Stimulated activated naive CD8-positive, alpha-beta T cell treated with anti-CD3 and anti-CD28 coated beads, Interleukin-15, Interleukin-2, amounts not matched to agents 100 U/mL and 50 U/mL, for 24 hours (primary cell): ENCODE results near the gene DOCK4.

Source experiments
- ATAC-seq: fragments of 150-1000 bp; cut with Tn5 transposase; one replicate; pipeline ENCODE4 v1.10.0; 2021
- DNase-seq: peaks from one replicate; pipeline ENCODE4 v3.0.0; 2021

The DOCK4 gene

DNA sequence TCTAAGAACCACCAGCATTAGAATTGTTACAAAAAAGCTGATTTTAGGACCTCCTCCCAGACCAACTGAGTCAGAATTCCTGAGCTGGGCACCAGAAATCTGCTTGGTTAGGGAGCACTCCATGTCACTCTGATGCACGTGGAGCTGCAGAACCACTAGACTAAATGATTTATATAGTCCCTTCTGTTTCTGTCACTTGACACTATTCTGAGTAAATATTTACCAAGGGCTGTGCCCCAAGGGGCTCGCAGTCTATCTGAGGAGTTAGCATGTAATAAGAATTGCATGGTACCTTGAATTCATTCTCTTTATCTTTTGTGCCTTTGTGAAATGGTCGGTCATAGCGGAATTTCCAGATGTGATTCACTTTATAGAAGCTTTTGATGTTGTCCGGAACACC, 447.9 kb downstream of the DOCK4 start:
- DNase-seq, result no peak
- no peak for ATAC-seq

DNA sequence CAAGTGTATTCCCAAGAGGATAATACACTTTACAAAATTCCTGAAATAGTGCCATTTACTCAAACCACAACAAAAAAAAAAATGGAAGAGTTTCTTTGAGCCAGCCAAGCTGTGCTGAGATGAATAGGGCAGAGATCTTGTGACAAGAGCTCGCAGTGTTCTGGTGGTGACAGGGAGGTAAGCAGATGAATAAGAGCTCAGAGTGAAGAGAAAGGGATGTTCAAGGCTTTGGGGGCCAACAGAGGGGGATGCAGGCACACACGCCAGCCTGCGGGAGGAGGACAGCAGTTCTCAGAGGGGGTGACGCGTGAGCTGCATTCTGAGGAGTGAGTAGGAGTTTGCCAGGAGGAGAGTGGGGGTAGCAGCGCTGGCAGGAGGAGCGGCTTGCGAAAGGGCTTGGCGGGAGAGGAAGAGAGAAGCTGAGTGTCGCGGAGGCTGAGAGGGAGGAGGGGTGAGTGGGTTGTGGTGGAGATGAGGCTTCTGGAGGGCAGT, 449.5 kb downstream of the DOCK4 start:
- DNase-seq (no peak), ATAC-seq (no peak)

DNA sequence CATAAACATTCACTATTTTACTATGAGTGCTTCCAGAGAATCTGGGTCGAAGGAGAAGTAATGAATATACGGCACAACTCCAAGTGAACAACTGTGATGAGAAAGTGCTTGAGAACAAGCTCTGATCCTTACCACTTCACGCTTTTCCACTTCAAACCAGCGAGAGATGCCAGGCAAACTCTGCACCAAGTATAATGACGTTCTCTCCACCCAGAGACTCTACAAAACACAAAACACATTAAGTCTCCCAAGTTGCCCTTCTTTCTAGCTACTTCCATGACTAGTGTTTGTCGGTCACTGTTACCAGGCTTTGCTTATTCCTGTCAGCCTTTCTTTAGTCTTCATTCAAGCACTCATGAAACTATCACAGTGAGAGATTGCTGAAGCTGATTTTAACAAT, 450.8 kb downstream of the DOCK4 start:
- ATAC-seq (no peak), DNase-seq (no peak)

DNA sequence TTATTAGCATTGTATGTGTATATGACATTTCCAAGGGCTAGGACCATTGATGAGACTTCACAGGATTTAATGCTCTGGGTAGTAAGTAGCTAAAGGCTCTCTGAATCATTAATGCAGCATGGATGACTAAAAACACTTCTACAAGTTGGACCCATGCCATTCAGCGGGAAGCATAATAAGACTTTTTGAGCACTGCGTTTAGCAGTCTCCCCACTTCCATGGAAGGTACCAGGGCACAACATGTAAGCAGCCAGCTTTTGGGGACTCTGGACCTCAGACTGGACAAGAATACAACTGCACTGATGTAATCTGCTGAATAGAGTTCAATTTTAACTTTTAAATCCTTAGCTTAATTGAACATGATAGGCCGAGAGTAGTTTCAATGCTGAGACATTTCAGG, 452.2 kb downstream of the DOCK4 start:
- DNase-seq, result no peak
- ATAC-seq, result no peak

DNA sequence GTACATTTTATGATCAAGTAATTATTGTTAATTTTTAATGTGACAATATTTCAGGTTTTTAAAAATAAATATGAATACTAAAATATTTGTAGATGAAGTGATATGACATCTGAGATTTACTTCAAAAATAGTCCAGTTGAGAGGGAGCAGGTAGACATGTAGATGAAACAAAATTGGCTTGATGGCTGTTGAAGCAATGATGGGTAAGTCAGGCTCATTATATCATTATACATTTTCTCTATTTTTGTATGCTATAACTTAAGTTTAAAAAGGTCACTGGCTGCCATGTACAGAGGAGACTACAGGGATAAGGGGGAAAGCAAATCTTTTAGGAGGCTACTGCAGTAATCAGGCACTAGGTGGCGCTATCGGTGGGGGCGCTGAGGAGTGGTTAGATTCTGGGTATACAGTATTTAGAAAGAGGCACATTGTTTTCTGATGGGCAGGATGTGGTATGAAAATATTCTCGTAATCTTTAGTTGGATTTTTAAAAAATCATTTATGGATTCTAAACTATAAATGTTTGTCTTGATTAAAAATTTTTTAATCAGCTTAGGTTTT, 454.1 kb downstream of the DOCK4 start:
- peak; percentile 71 for DNase-seq
- ATAC-seq, result peak; percentile 61

DNA sequence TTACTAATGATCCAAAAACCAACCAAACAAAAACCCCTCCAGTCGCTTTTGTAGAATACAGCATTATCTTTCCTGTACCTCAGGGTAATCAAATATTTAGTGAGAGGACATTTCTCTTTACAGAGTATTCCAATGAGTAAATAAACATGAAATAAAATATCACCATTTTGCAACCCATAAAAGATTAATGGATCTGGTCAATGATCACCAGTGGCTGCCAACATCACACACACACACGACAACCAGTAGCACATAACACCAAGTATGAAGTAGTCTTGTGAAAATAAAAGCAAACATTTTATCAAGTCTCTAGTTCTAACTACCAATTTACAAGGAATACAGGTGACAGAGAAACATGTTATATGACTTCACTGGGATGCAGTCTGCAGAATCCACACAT, 455.3 kb downstream of the DOCK4 start:
- no peak for ATAC-seq
- no peak for DNase-seq

DNA sequence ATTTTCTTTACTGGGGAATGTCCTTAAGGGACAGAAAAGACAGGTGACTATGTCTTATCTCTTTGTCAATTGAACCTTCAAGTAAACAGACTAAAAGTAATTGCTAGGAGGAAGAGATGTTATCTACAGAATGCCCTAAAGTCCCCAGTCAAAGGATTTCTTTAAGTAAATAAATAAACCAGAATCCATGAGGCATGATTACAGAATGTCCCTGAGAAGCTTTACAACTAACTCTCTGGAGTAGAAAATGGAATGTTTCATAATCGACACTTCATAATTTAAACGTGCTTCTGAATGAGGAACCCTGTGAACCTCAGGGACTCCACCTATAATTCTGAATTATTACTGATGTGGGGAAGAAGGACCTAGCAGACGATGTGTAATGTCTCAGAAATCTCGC, 456.0 kb downstream of the DOCK4 start:
- DNase-seq (no peak), ATAC-seq (no peak)

DNA sequence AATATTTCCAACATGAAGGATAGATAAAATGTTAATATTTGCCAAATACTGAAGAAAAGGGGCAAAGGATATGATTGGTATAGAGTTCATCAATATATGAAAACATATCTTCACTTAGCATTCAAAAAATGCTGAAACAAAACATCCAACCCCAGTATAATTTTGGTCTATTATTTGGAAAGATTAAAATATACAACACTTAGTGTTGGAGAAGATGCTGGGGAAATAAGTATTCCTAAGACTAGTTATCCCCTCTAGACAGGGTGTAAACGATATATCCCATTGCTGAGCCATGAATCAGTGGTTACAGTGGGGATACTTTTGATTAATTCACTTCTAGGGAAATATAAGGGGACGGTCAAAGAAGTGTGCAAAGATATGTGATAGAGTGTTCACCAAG, 456.6 kb downstream of the DOCK4 start:
- DNase-seq, result no peak
- ATAC-seq, result no peak

DNA sequence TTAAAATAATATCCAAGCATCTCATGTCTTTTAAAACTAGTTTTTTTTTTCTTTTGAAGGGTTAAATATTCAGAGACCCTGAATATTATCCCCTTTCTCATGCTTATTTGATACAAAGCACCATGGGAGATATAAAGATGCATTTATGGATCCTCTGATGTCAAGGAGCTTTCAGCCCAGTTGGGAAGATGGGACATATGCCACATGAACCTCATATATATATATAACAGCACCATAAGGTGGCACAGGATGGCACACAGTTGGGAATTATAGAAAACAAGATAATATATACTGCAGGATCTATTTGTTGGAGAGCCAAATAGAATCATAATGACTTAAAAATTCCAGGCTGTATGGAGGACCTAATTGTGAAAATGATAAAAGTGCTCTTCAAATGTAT, 458.5 kb downstream of the DOCK4 start:
- ATAC-seq (no peak), DNase-seq (no peak)

DNA sequence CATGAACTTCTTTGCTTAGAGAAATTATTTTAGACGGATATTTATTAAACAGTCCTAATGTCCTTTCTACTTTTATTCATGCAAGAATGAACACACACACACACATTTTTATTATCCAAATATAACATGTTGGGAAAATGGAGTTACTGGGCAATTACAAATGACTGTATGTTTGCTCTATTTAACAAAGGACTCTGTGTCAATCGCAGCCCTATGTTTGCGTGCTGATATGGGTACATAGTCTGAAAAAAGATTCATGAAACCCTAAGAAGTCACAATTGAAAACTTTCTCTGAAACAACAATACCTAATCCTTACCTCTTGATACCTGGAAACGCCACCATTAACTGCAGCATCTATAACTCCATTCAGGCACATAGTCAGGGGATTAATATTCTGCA, 459.2 kb downstream of the DOCK4 start:
- no peak for DNase-seq
- ATAC-seq, result no peak

DNA sequence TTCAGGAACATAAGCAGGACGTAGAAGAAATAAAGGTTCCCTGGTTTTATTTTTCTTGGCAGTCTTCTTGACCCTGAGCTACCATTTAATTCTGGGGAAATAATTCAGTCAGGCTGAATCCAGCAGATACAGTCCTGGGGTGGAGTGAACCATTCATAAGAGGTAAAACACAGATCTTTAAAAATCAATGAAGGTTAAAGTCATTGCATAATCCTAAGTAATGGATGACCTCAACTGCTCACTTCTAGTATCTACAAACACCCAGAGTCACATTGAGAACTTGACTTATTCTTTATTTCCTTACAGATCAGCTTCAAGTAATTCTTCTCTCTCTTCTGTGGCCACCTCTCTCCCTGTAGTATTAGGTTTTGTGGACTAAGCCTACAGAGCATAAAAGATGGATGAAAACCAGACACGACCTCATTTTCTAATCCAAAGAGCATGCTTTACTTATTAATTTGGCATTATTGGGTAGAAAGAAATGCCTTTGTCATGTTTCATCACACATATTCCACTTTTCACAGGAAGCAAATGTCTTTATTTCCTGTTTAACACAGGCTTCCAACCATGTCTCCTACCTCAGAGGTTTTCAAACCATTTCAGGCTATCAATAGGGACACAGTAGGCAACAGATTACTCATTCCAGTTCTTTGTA, 461.6 kb downstream of the DOCK4 start:
- ATAC-seq (no peak), DNase-seq (no peak)

DNA sequence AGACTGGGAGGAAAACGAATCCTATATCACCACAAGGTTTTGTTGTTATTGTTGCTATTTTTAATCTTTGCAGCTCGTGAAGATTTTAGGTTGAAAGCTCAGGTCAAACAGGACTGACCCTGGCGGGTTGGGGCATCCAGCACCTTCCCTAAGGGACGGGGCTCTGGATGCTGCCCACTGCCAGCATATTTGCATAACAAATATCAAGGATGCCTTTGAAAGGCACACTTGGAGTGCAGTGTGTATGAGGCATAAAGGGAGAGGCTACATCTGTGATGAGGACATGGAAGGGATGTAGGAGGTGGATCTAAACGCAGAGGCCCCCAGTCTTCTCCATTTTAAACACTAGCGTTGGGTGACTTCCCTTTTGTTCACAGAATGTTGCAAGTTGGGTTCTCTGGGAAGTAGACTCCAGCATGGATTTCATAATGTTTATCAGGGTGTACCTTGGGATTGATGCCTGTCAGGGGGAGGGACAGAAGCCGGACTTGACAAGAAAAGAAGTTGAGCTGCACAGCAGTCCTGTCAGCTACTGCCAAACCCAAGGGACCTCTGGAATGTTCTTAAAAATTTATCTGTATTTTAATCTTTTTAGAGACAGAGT, 462.9 kb downstream of the DOCK4 start:
- ATAC-seq (no peak), DNase-seq (no peak)

DNA sequence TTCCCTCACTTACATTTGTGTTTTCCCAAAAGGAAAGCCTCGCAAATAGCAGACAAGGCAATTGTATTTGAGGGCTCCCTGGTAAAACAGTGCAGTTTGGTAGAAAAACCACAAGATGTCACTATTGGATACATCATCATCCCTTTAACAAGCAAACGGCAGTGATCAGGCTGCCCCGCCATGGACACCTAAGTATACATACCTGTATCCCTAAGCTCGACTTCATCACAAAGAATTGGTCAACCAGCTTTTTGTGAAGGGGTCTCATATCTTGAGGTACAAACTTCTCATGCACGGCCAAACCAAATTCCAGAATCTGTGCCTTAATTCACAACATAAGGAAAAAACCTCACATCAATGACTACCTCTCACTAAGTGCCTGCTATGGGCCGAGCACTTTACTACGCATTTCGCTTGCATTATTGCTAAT, 464.4 kb downstream of the DOCK4 start:
- DNase-seq, result peak; percentile 12
- ATAC-seq, result peak; percentile 72

DNA sequence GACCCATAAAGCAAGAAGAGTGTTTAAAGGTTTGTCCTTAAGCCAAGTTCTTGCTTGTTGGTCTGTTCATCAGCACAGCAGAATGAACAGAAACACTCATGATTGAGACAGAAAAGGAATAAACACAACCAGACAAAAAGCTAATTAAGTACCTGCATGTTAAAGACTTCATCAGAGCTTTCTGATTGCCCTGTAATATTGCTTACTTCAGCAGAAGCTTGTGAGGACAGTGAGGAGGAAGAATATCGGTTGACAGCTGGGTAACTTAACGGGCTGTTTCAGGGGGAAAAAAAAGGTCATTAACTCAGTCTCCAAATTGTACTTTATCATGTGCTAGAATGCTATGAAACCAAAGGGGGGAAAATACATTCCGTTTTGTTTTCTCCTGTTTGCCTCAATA, 465.3 kb downstream of the DOCK4 start:
- ATAC-seq (no peak), DNase-seq (no peak)

DNA sequence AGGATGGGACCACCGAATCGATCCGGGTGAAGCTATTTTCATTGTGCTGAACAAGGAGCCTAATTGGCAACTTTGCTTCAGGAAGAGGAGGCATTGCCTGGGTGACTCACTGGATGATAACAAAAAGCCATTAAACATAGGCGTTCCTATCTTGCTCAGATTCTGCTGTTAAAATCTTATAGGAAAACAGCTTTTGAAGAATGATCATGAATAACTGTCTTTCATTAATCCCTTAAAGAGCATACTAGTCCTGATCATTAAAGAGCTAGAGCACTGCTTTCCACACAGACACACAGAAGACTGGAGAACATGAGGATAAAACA, 469.7 kb downstream of the DOCK4 start:
- ATAC-seq (no peak), DNase-seq (no peak)

DNA sequence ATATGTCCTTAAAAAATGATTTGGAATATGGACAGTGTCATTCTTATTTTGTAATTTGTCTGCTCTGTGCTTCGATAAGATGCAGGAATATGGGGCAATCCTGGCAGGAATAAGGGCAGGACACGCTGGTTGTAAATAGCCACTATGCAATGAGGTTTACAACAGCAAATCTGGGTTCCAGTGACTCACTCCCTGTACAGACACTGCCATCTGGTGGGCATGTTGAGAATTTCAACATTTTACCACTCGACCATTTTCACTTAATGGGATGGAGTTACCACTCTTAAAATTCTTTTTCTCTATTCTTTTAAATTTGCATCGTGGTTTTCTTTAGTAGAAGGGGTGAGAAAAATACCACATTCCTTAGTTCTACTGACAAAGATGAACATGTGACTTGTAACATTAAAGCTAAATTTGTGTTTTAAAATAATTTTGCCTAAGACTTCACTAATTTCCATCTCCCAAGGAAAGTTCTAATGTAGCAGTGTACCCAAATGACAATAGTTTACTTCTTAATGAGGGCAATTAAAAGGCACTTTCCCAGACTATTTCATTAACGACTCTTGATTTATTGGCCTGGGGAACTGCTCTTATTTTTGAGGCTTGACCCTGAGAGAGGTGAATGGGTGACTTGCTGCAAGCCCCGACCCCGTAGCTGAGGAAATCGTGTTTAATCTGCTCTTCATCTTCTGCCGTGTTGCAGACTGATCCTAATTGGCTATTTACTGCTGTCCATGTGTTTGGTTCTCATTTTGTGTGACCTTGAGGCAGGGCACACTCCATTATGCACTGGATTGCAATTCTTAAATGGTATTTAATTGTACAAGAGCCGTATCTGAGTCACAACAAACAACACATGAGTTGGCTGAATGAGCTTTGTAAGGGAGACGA, 470.3 kb downstream of the DOCK4 start:
- DNase-seq (peak; percentile 59), ATAC-seq (peak; percentile 65)

DNA sequence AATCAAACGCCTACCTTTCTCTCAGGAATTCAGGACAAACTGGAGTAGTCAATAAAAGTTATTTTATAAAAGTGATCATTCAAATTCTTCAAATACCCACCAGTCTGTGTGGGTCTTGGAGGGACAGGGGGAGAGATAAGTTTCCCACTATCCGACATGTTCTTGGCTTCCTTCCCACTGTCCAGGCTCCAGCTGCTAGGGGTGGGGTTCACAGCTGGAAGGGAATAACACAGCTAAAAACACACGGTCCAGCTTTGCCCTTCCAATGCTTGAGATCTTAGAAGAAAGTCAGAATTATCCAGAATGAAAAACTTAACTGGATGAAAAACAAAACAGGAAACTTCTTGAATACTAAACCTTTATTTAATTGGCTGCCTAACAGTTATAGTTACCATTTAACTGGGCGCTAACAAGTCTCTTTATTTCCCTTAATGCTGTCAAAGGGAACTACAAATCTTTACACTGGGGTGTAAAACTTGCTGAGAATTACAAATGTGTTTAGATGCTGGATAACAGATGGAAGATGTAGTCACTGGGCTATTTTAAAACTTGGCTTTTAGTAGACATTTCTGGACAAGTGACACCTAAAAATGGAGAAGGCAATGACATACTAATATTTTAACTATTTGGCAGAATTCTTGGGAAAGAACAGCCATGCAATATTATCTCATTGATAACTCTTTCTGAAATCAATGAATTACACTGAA, 471.1 kb downstream of the DOCK4 start:
- DNase-seq, result no peak
- no peak for ATAC-seq

DNA sequence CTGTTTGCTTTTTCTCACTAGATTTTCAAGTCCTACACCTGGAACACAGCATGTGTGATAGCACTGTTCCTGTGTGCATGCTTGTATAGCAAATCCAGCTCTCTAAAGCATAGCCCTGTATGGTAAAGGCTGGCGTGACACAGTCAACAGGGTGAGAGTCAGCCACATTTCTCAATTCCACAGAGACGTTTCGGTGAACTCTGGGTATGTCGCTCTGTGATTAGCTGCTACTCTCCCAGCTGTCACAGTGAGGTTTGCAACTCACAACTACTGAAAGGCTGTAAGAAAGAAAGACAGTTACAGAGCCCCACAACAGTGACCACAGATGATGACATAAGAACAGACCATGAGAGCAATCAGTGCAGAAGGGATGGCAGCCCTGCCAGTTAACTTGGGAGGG, 473.3 kb downstream of the DOCK4 start:
- DNase-seq, result no peak
- ATAC-seq, result no peak

DNA sequence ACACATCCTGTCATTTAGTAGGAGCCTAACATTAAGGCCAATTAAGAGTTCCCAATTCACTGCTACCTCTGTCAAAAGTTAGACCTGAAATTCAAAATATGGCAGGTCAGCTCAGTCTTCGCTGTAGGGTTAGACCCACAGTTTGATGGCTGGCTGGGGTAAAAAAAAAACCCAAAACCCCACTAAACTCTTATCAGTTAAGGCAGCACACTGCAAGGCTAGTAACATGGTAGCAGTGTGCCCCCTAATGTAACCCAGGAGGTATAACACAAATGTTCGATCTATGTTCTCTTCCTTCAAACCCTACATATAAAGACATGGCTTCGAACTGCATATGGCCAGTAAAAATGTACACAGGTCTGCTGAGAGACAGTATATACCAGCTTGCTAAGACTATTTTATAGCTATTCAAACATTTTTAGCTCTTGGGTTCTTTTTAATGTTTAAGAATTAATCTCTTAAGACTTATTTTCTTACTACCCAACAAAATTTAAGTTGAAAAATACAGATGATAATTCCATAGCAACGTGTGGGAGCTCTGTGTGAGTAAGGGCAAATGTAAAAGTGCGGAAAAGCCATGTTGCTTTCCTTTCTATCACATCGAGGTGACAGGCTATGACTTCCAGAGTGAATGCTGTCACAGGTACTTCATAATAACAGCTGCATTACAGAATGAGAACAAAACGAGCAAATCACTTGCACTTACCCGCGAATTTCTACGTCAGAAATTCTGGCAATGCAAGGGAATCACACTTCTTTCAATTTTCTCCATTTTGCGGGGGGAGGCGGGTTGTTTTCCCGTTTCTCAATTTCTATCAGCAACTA, 475.5 kb downstream of the DOCK4 start:
- no peak for DNase-seq
- peak; percentile 46 for ATAC-seq

DNA sequence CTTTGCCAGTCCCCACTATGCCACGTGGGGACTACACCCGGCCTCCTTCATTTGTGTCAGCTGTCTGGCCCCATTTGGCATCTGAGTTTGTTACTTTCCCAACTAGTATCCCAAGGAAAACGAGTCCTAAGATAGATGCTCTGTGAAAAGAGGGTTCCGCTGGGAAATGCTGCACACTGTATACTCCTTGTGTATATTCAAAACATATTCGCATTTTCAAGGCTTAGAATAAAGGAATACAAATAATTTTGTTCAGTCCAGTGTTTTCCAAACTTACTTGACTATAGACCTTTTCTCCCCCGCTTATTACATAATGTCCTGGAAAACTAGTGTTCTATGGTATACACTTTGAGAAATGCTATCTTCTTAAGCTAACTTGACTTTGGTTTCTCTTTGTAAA, 476.1 kb downstream of the DOCK4 start:
- DNase-seq (no peak), ATAC-seq (no peak)

DNA sequence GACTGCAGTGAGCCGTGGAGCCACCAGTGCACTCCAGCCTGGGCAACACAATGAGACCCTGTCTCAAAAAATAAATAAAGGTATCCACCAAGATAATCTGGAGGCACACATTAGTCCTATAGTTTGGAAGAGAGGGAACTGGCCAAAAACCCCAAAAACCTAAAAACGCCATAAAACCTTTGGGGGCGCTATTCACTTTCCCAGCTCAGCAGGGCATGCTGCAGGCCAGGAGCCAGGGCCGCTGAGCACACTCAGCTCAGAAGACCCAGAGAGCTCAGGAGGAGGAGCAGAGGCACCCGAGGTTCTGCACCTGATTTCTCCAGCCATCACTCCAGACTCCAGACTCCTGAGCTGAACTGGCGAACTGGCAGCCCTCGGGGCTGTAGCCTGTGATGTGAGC, 476.7 kb downstream of the DOCK4 start:
- DNase-seq (no peak), ATAC-seq (no peak)

DNA sequence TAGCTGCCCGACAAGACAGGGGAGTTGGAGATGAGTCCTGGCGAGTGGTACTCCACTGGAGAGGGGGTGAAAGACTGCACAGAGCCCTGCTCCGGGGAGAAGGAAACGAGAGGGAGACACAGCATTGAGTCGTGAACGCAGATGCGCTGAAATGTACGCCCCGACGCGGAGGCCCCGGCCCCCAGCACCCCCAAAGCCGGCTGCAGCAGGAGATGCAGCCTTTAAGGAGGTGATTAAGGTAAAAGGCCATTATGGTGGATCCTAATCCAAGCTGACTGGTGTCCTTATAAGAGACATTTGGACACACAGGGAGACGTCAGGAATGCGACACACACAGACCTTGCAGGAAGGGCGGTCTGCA, 477.6 kb downstream of the DOCK4 start:
- DNase-seq (no peak), ATAC-seq (no peak)
